Endothelial cell of umbilical vein (primary cell): Measurements from ENCODE around the gene TUFM. TPM values are rescaled to one million over a fixed set of nuclear protein-coding genes. Genes with fewer than 3 reads are reported as not detected.

Source experiments
- BruUV-seq: library from RNA; stranded (reverse); fragments of 400-500 nt; replicated peaks from 2 replicates; lab custom pipeline; 2021; lab: Mats Ljungman, UMichigan
- CTCF ChIA-PET: fragments of 300-600, 350-600 bp; sonication (Branson Sonifier 250); formaldehyde crosslinking; loops from one replicate; lab custom pipeline; 2021; ENCODE audit warnings: antibody characterized with exemption, inconsistent platforms; lab: Charles Lee
- POLR2A ChIA-PET: fragments of 300-600, 350-600 bp; sonication (Branson Sonifier 250); formaldehyde crosslinking; loops from one replicate; lab custom pipeline; 2021; ENCODE audit warnings: antibody characterized with exemption, inconsistent platforms; lab: Charles Lee
- DNase-seq: peaks from one replicate; pipeline ENCODE4 v3.0.0-alpha.2; 2011; ENCODE audit warnings: low read depth, low spot score
- FAIRE-seq: peaks from 2 replicates; lab custom pipeline; 2011; peaks lifted over from hg19 to GRCh38; lab: Jason Lieb, UNC
- H2AFZ ChIP-seq: 2 replicates; pipeline ENCODE4 v1.6.0; 2012; ENCODE audit warnings: low read depth, low read length, control low read depth, inconsistent platforms
- H3K27ac ChIP-seq: 2 replicates; pipeline ENCODE4 v1.5.1; 2011; ENCODE audit warnings: low read depth, mild to moderate bottlenecking, control low read depth, low read length, moderate library complexity; ENCODE audit not compliant: insufficient read depth
- H3K27me3 ChIP-seq, 2 experiments: 2 replicates each; pipeline versions ENCODE4 v1.6.0 to v1.6.1; 2011; ENCODE audit warnings: low read length in 2 of 2, mixed read lengths in 1 of 2; ENCODE audit not compliant: control insufficient read depth in 2 of 2, insufficient read depth in 2 of 2
- H3K36me3 ChIP-seq, 2 experiments: 2 replicates in 1 of 2; 3 replicates in 1 of 2; pipeline ENCODE4 v1.5.1; 2011; ENCODE audit warnings: low read length in 2 of 2, mild to moderate bottlenecking in 1 of 2, moderate library complexity in 1 of 2; ENCODE audit not compliant: control insufficient read depth in 2 of 2, insufficient read depth in 2 of 2; ENCODE audit errors: extremely low read depth in 1 of 2
- H3K4me1 ChIP-seq: 3 replicates; pipeline ENCODE4 v1.5.1; 2011; ENCODE audit warnings: mild to moderate bottlenecking, low read length; ENCODE audit not compliant: control insufficient read depth, insufficient read depth; ENCODE audit errors: extremely low read depth
- H3K4me2 ChIP-seq: 2 replicates; pipeline ENCODE4 v1.6.1; 2011; ENCODE audit warnings: low read length, control low read depth, mixed read lengths; ENCODE audit not compliant: insufficient read depth
- H3K4me3 ChIP-seq, 3 experiments: fragments of 200-600 bp in 1 of 3; sonication (generic), shearing (Covaris generic) in 1 of 3; replicated peaks in 1 of 3; 2 replicates each; pipeline ENCODE4 v1.5.1; 2011 to 2016; ENCODE audit warnings: control low read depth in 3 of 3, low read length in 3 of 3, mild to moderate bottlenecking in 2 of 3, inconsistent platforms in 1 of 3, low read depth in 1 of 3, moderate library complexity in 1 of 3; ENCODE audit not compliant: insufficient read depth in 1 of 3
- H3K79me2 ChIP-seq: 2 replicates; pipeline ENCODE4 v1.6.0; 2012; ENCODE audit warnings: low read length, inconsistent platforms; ENCODE audit not compliant: control insufficient read depth, insufficient read depth
- H3K9ac ChIP-seq: replicated peaks from 2 replicates; pipeline ENCODE3; 2011; ENCODE audit warnings: low read length, control low read depth; ENCODE audit not compliant: insufficient read depth; ENCODE audit errors: extremely low read depth
- H3K9me1 ChIP-seq: replicated peaks from 3 replicates; pipeline ENCODE4 v1.6.0; 2011; ENCODE audit warnings: mild to moderate bottlenecking, low read length; ENCODE audit not compliant: control insufficient read depth, insufficient read depth; ENCODE audit errors: extremely low read depth
- H3K9me3 ChIP-seq: replicated peaks from 2 replicates; pipeline ENCODE4 v1.5.1; 2012; ENCODE audit warnings: low read length, inconsistent platforms; ENCODE audit not compliant: control insufficient read depth, insufficient read depth
- H4K20me1 ChIP-seq: replicated peaks from 2 replicates; pipeline ENCODE3; 2011; ENCODE audit warnings: mild to moderate bottlenecking, low read length; ENCODE audit not compliant: control insufficient read depth, insufficient read depth; ENCODE audit errors: extremely low read depth
- CTCF ChIP-seq, 2 donors: IDR thresholded peaks; 1 replicate in 1 of 2; 2 replicates in 1 of 2; pipeline ENCODE4 v1.5.1; 2011; ENCODE audit warnings: low read length in 2 of 2, mild to moderate bottlenecking in 2 of 2, moderate library complexity in 2 of 2, control low read depth in 1 of 2, inconsistent platforms in 1 of 2, low read depth in 1 of 2; ENCODE audit not compliant: insufficient read depth in 1 of 2; ENCODE audit errors: extremely low read depth in 1 of 2
- FOS ChIP-seq: IDR thresholded peaks from 2 replicates; pipeline ENCODE4 v1.6.1; 2011; ENCODE audit warnings: mild to moderate bottlenecking, low read length, moderate library complexity, borderline replicate concordance; ENCODE audit not compliant: insufficient read depth
- GATA2 ChIP-seq: IDR thresholded peaks from 2 replicates; pipeline ENCODE4 v1.7.0; 2011; ENCODE audit warnings: low read depth, mild to moderate bottlenecking, moderate library complexity, mixed read lengths, low read length; ENCODE audit not compliant: insufficient read length, insufficient read depth
- JUN ChIP-seq: IDR thresholded peaks from 2 replicates; pipeline ENCODE4 v1.6.1; 2011; ENCODE audit warnings: borderline replicate concordance, low read depth; ENCODE audit not compliant: insufficient read length, insufficient read depth
- MAX ChIP-seq: IDR thresholded peaks from 2 replicates; pipeline ENCODE4 v1.6.1; 2011; ENCODE audit not compliant: insufficient read depth, insufficient read length
- MYC ChIP-seq: IDR thresholded peaks from one replicate; pipeline ENCODE4 v1.6.1; 2011; ENCODE audit warnings: mild to moderate bottlenecking, low read depth, low read length
- POLR2A ChIP-seq: IDR thresholded peaks from 2 replicates; pipeline ENCODE4 v1.6.1; 2012; ENCODE audit warnings: low read depth, mild to moderate bottlenecking, control low read depth, low read length
- POLR2AphosphoS5 ChIP-seq: IDR thresholded peaks from 2 replicates; pipeline ENCODE4 v1.6.1; 2012; ENCODE audit warnings: low read depth, mild to moderate bottlenecking, control low read depth, low read length, moderate library complexity; ENCODE audit not compliant: insufficient read depth
- dilution Hi-C: fragments of 300-500 bp; cut with MboI; formaldehyde crosslinking; loops from one replicate; pipeline ENCODE4 v1.15.0; 2019; ENCODE audit warnings: low sequenced_read_pairs; ENCODE audit not compliant: extremely low pct_ligation_motif_present
- intact Hi-C: fragments of 100-400 bp; cut with micrococcal nuclease; formaldehyde crosslinking; loops from one replicate; pipeline ENCODE4 v1.10.0; 2022
- polyA plus RNA-seq, 4 experiments: library from polyadenylated mRNA; depleted of rRNA in 3 of 4; stranded (reverse) in 3 of 4; unstranded in 1 of 4; fragments of >200 nt; gene quantifications; 2 replicates each; pipeline versions ENCODE4 v1.2.1 to v1.2.3, GENCODE V29; 2011 to 2012; ENCODE audit warnings: missing spikeins in 1 of 4
- total RNA-seq: library from RNA; stranded (reverse); gene quantifications from 2 replicates; pipeline ENCODE4 v1.2.3, GENCODE V29; 2021

TUFM gene
- total and polyA plus RNA-seq, 2 donors (not counting 3 experiments of a cell fraction or from before 2014, with no cell fraction given), result 186 to 227 TPM

- no peaks in the 10 kb centered on the region for H3K79me2 ChIP-seq
- TF ChIP-seq JUN, result no peak
- TF ChIP-seq FOS, result no peak
- no peak for TF ChIP-seq MAX
- TF ChIP-seq POLR2AphosphoS5, result no peak
- TF ChIP-seq CTCF (IDR thresholded peaks at IDR 0.05; ENCODE audit: extremely low read depth in 1 of 2, insufficient read depth in 1 of 2, low read depth in 1 of 2, low read length in 2 of 2), result no peak
- no peak for TF ChIP-seq POLR2A
- TF ChIP-seq MYC, result no peak
- no peak for TF ChIP-seq GATA2
- H3K9me3 ChIP-seq, result no peaks in the 10 kb centered on the region
- H3K9ac ChIP-seq, result no peak overlapping the region
- DNase-seq (no peak), FAIRE-seq (no peak)
- BruUV-seq, result no TSS peak
- dilution Hi-C loops (no loop called here), intact Hi-C loops (no loop called here)
- H3K4me3 ChIP-seq, result no peak overlapping the region
- H3K9me1 ChIP-seq, result no peaks in the 10 kb centered on the region
- H3K36me3 ChIP-seq, result peaks cover 17 to 49% of the 10 kb centered on the region in 2 experiments
- H4K20me1 ChIP-seq, result no peaks in the 10 kb centered on the region
- H2AFZ ChIP-seq, result no peak overlapping the region
- H3K4me2 ChIP-seq, result no peak overlapping the region
- POLR2A ChIA-PET, result no interaction called here
- CTCF ChIA-PET, result interaction anchor here (1.6 kb wide), 1 partner anchor 107 kb away, joined by 5 read pairs; no protein-coding TSS in a partner anchor
- H3K27me3 ChIP-seq, result no peaks in the 10 kb centered on the region
- no peaks in the 10 kb centered on the region for H3K4me1 ChIP-seq
- no peak overlapping the region for H3K27ac ChIP-seq
These were observed 8.2 kb downstream of the TUFM start for GRCh38 chr16:28837672-28838557.
